DOHH2 (cell line): ENCODE data around the gene WIPF2.

ENCODE experiments used
- CTCF ChIP-seq: fragments of 200-600 bp; sonication (generic); IDR thresholded peaks from one replicate; pipeline ENCODE4 v1.5.1; 2014; ENCODE audit warnings: antibody characterized with exemption, mild to moderate bottlenecking, low read depth, low read length; ENCODE audit not compliant: poor library complexity, severe bottlenecking
- EZH2phosphoT487 ChIP-seq: fragments of 200-600 bp; sonication (generic); IDR thresholded peaks from 2 replicates; pipeline ENCODE4 v1.6.1; 2017; ENCODE audit warnings: borderline replicate concordance, mild to moderate bottlenecking, antibody characterized with exemption, low read length, moderate library complexity, mixed read lengths

- TF ChIP-seq CTCF (no peak), EZH2phosphoT487 (no peak)
These were observed 11.6 kb downstream of the WIPF2 start for GRCh38 chr17:40230670-40231069.
